NCI-H446 treated with DMSO at 0.1 percent for 48 hours (cell line): Measurements from ENCODE around the gene DIPK1B.

Source experiments
- DNase-seq: peaks from one replicate; lab custom pipeline; 2025; lab: John Stamatoyannopoulos, UW

Gene DIPK1B

GRCh38 chr9:136711751-136712689 is at the start of gene DIPK1B:
TSS of gene DIPK1B (plus strand) at chr9:136712572. CDS start at chr9:136712666, 94 bp downstream.
- DNase-seq, result no peak

GRCh38 chr9:136662656-136663581 is 49.5 kb upstream of the DIPK1B start, which contains the start of gene EGFL7:
TSS of gene EGFL7 (plus strand) at chr9:136662916. CDS start at chr9:136668283, 5,367 bp downstream.
- no peak for DNase-seq

- no peak for DNase-seq
These were observed 48.1 kb upstream of the DIPK1B start for GRCh38 chr9:136664000-136664915.

- no peak for DNase-seq
These were observed 47.2 kb upstream of the DIPK1B start for GRCh38 chr9:136665111-136665703.

GRCh38 chr9:136665704-136666371 is 46.5 kb upstream of the DIPK1B start:
- DNase-seq, result no peak

GRCh38 chr9:136666372-136667213 is 45.8 kb upstream of the DIPK1B start:
- DNase-seq, result no peak

GRCh38 chr9:136667214-136667939 is 45.0 kb upstream of the DIPK1B start:
- no peak for DNase-seq

- DNase-seq, result no peak
These were observed 44.2 kb upstream of the DIPK1B start for GRCh38 chr9:136667940-136668760.

GRCh38 chr9:136668983-136669790 is 43.2 kb upstream of the DIPK1B start:
- DNase-seq, result no peak

GRCh38 chr9:136669791-136670464 is 42.4 kb upstream of the DIPK1B start:
- no peak for DNase-seq

- no peak for DNase-seq
These were observed 41.7 kb upstream of the DIPK1B start for GRCh38 chr9:136670576-136671253.

- DNase-seq, result no peak
These were observed 41.1 kb upstream of the DIPK1B start for GRCh38 chr9:136671254-136671614.

GRCh38 chr9:136671646-136672430 is 40.5 kb upstream of the DIPK1B start:
- DNase-seq, result no peak

- no peak for DNase-seq
These were observed 39.8 kb upstream of the DIPK1B start for GRCh38 chr9:136672431-136673087.
